GM19351 (cell line): ENCODE results near the gene CBLN1.
"Not testable (repeated sequence)": the region's sequence is repeated elsewhere in the genome, so short reads cannot be mapped to it uniquely, and the experiment has no call there.

ENCODE experiments used
- ATAC-seq: cut with Tn5 transposase; IDR thresholded peaks from one replicate; pipeline ENCODE4 v1.9.1; 2021; ENCODE audit warnings: mild to moderate bottlenecking, moderate library complexity; ENCODE audit not compliant: unreplicated experiment

Gene CBLN1

DNA sequence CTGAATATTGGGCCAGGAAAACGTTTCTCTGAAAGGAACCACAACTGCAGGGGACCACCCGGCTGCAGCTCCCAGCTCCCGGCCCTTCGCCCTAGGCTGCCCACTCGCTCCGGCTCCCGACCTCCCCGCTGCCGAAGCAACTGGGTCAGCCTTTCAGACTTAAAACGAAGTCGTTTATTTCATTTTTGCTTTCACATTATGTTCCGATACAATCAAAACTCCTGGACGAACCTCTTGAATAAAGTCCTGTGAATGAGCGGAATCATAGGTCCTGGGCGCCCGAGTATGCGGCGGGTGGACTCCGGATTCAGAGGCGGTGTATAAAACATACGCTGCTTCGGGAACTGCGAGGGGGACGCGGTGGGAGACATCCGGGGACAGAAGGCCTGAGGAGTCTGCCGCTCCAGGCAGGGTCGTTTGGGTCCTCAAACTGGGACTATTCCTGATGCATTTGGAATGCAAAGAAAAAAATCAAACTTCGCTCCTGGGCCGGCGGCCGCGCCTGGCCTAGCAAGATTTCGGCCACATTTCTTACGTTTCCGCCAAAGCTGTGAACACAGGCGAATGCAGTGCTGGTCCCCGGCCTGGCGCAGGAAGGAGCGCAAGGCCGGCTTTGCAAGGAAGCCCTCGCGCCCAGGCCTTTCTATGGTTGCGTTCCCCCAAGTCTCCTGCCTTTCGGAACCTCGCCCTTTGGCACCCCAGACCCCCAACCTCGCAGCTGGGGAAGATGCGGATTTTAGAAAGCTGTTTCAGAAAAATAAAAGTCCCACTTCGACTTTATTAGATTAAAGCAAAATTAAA, 3.7 kb downstream of the CBLN1 start:
- ATAC-seq, result no peak

DNA sequence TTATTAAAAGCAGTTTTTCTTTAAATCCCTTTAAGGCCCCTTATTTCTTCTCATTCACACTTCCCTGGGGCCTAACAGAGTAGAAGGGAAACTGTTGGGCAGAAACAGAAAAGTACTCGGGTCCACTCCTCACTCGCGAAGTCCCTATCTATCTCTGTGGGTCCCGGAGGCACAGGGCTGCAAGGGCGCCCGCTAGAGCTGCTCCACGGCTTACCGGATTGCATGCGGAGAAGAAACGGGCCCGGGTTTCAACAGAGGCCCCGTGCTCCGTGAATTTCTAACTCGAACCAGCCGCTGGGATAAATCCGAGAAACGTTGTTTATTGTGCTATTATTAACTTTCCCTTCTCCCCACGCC, 4.3 kb downstream of the CBLN1 start:
- ATAC-seq, result no peak

DNA sequence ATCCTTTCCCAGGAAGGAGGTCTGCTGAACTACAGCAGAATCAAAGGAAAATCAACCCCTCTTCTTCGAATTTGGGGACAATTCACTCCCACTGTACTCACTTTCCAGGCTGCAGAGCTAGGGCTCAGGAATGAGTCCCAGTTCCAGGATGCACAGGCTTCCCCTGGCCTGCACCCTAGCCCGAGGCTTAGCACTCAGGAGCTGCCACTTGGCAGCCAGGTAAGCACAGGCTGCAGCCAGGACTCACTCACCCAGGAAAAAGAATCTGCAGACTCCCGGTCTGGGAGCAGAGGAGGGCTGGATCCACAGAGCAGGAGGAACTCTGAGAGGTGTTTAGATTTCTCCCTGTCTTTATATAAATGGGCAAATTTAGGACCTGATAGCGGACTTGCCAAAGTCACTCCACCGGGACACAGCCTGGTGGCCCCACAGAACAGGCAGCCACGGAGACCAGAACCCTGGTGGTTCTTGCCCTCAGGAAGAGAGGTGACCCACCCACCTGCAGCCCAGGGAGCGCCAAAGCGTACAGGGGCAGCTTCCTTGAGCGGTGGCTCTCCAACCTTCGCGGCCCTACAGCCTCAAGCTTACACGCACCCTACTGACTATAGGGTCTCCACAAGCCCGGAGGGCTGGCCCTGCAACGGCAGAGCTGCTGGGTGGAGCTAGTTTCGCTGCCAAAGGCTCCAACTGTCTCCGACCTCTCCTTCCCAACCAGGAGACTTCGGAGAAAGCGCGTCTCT, 4.8 kb downstream of the CBLN1 start:
- no peak for ATAC-seq

DNA sequence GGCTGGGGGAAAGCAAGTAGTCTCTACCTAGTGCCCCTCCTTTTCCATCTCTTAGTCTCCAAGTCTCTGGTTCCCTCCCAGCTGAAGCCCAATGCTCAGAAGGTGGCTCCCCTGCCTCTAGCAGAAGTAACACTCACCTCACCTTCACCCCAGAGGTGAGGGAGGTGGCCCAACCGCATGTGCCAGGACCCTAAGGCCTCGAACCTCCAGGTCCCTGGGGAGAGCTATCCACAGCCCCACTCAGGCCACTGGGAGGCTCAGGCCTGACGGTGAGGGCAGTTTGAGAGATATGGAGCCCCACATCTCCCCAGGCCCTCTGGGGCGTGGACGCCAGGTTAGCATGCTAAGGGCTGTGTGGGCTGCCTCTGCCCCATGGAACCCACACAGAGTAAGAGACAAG, 5.8 kb downstream of the CBLN1 start:
- no peak for ATAC-seq

DNA sequence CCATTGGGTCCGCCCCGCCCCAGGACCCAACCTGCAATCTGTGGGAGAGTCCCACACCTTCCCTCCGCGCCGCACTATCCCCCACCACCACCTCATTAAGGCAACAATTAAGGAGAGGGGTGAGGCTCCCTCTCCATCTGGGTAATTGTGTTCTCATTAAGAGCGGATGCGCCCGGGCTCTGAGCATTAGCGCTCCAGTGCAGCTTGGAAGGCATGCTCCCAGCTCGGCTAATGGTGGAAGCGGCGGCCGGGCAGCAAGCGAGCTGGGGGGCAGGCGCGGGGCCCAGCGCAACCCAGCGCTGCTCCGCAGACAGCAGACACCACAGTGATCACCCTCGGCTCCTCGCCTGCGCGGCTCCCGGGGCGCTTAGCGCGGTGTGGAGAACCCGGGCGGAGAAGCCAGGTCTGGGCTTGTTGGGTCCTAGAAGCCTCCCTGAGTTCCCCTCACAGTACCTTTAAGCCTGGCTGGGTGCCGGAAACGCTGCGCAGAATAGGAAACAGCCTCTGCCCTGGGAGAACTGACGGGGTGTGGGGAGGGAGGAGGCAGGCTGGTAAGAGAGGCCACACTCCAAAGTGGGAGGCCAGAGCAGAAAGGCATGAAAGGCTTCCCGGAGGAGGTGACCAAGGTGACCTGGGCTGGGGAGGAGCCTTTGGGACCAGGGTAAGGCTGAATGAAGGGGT, 6.4 kb downstream of the CBLN1 start:
- ATAC-seq, result no peak

DNA sequence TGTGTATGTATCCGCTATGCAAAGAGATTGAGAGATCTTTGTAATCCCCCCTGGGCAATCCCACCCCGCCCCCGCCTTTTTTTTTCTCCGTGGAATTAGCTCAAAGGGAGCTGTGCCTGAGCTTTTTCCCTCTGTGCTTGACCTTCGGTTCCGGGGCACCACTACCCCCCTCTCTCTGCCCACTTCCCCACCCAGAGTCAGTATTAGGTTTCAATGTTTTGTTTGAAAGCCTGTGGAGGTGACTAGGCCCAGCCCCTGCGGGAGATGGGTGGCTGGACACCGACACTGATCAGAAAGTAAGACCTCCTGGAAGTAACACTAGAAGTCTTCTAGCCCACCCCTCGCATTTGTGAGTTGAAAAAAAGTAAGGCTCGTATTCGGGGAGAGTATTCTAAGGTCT, 7.0 kb downstream of the CBLN1 start:
- no peak for ATAC-seq

DNA sequence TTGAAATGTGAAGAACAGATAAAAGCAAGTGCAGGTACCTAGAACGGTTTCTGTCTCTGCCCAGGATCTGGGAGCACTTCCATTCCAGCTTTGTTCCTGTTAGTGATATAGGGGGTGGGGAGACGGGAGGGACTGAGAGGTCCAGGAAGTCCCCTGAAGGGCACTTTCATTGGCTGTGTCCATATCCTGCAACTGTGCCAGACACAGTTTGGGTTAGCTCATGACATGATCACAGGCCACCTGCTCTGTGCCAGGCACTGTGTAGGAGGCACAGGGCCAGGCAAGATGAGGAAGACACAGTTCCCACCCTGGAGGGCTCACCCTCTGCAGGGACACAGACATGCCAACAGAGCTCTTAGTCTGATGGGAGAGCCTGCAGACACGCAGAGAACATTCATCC, 7.9 kb downstream of the CBLN1 start:
- no peak for ATAC-seq

DNA sequence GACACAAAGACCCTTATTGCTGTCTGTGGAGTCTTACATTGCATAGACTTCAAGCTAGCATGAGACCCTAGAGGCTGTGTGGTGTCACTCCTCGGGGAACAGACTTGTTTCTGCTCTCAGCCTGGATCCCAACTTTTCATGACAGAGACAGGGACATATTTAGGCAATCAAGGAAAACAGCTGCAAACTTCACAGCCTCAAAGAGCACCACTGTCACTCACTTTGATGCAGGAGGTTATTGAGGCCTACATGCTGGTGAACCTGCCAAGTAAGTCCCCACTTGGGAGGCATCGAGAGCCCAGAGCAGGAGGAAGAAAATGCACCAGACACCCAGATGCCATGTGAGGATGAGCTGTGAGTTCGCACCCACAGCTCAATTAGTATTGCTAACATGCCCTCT, 10.3 kb downstream of the CBLN1 start:
- no peak for ATAC-seq

DNA sequence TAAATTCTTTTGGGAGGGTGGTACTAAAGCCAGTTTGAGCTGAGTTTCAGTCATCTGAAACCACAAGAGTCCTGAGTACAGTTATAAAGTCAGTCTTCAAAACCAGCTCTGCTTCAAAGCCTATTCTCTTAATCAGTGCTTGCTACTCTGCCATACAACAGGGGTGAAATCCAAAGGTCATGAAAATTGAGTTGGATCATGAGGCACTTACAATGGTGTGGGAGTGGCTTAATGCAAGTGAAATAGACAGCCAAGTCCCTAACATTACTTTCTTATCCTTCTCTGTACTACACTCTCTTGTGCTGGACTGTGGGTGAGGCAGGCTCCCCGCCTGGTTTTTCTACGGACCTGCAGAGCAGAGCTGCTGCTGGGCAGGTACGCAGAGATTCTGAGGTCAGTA, 12.4 kb downstream of the CBLN1 start:
- no peak for ATAC-seq

DNA sequence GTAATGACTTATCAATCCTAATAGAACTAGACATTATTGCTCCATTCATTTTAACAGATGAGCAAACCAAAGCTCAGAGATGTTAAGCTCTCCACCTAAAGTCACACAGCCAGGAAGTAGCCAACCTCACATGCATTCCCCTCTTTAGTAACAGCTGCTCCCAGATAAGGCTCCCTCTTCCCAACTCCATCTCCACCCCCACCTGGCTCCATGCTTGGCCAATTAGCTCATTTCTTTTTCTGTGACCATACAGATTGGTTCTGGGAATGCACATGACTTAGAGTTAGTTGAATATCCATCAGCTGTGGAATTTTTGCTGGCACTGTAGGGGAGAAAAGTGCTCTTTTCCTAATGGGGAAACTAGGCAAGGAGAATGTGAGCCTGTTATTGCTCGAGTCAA, 13.0 kb downstream of the CBLN1 start:
- ATAC-seq, result no peak

DNA sequence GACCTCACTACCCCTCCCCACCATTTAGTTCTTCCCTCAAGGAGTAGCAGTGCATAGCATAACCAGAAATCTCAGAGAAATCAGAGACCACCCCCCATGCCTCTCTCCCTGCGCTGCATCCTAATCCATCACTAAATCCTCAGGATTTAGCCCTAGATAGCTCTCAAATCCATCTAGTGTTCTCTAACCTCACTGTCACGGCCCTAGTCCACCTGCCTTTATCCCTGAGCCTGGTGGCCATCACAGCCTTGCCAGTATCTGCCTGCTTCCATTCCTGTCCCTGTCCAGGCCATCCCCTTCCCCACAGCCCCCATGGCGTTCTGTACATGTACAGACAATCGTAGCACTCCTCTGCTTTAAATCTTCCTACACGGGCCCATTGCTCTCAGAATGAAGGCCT, 19.1 kb downstream of the CBLN1 start:
- no peak for ATAC-seq

DNA sequence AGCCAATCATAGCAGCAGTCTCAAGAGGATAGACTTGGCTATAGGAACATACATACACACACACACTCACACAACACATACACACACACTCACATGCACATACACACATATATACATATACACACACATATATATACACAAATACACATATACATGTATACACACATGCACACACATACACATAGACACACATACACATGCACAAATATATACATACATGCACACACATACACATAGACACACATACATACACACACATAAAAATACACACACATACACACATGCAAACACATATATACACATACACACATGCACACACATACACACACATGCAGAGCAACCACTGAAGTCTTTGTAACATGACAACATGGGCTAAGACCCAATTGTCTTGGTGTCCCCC, 19.7 kb downstream of the CBLN1 start:
- no peak for ATAC-seq

DNA sequence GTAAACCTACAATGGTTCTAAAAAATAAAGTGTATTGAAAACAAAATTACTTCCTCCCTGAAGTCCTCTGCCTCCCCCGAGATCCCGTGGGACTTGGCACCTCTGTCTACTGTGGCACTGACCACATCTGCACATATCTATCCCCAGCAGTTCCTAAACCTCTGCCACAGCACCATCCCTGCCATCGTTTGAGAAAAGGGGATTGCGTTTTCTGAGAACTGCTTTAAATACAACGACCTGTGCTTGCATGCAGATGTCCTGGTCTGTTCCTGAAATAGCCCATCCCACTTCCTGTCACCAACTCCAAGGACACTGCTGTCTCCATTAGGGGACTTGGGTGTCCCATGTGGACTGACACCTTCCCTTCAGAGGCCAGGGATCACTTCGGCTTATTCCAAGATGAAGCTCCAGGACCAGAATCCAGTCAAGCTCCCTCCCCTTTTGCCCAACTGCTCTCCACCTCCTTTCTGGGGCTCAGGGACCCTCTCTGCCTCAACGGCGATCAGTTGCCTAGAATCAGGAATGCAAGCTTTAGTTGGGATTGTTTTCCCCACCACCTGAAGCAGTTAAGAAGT, 20.6 kb downstream of the CBLN1 start:
- no peak for ATAC-seq

DNA sequence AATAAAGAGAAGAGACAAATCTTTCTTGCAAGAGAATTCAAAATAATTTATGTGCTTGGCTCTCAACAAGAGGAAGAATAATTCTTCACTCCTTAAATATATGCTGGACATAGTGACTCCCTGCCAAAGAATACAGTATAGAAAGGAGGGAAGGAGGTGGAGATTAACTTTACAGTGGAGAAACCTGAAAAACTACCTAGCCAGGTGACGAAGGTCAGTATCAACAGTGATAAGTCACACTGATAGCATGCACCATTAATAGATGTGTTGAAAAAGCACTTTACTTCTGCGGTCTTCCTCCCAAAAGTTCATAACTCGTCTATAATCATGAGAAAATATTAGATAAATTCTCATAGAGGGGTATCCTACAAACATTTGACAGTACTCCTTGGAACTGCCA, 21.4 kb downstream of the CBLN1 start:
- no peak for ATAC-seq

DNA sequence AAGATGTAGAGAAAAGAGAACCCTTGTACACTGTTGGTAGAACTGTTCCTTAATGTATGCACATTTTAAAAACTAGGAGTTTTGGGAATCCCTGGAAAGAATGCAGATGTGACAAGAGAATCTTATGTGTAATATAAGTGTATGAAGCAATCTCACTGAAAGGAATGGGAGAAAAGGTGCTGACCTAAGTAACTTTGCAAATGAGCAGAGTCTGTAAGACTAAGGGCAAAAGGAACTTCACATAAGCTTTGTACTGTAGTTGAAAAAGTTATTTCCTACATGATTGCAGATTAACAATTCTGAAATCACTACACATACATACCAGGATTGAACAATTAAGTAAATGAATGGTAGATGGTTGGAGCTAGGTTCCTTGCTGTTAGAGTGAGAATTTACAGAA, 22.3 kb downstream of the CBLN1 start:
- no peak for ATAC-seq

DNA sequence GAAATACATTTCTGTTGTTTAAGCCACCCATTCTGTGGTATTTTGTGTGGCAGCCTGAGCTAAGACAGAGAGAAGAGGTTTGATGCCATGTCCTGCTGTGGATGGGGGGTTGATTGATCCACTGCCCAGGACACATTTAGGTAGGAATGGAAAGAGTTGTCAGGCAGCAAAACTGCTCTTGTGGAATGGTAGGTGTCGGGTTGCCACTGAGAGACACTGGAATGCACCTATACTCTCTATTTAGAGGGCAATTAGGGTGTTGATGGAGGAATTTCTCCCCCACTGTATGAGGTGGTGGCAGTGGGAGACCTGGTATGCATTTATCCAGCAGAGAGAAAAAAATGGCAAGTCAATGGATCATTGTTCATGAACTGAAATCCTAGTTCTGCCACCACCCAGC, 30.9 kb downstream of the CBLN1 start:
- ATAC-seq, result no peak

DNA sequence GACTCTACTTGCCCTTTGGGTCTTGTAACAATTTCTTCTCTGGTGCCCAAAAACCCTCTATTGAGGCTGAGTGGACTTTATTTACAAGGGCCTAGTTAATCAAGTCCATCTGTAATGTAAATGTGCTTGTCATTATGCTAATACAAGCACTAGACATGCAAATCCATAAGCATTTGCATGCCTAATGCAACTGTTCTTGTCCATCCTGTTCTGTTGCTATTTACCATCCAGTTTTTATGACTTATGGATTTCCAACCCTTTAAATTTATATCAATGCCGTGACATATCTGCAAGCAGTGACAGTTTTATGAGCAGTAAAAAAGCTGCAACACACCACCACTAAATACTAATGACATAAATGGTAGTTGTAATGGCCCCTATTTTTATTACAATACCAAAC, 33.4 kb downstream of the CBLN1 start:
- no peak for ATAC-seq

DNA sequence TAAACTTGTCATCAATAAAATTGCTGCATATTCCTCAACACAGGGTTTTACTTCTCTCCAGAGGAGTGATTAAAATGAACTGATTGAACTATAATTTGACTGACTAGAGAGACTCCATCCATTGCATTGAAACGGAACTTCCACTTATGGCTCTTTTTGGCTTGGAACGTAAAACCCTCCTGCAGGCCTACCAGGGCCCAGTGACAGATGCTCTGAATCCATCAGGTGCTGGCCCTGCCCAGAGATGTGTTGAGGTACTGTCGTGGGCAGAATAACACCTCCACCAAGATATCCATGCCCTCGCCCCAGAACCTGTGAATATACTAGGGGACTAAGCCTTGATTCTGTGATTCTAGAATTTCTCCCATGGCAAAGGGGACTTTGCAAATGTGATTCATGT, 45.4 kb downstream of the CBLN1 start:
- no peak for ATAC-seq

DNA sequence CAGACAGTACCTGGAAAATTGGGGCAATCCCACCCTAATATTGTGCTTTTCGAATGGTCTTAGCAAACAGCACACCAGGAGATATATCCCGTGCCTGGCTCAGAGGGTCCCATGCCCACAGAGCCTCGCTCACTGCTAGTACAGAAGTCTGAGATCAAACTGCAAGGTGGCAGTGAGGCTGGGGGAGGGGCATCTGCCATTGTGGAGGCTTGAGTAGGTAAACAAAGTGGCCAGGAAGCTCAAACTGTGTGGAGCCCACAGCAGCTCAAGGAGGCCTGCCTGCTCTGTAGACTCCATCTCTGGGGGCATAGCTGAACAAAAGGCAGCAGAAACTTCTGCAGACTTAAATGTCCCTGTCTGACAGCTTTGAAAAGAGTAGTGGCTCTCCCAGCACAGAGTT, 53.3 kb downstream of the CBLN1 start:
- ATAC-seq, result not testable (repeated sequence)
